HL-60/S4 (cell line): Measurements from ENCODE around the gene C10orf105.

Source experiments
- in situ Hi-C: fragments of 300-500 bp; cut with MboI; formaldehyde crosslinking; loops from 2 replicates; pipeline ENCODE4 v1.14.3; 2022; ENCODE audit warnings: low sequenced_read_pairs

The C10orf105 gene

GRCh38 chr10:71681977-71682376 is 37.6 kb downstream of the C10orf105 start:
- in situ Hi-C loops, result no loop called here

GRCh38 chr10:71679425-71679824 is 40.2 kb downstream of the C10orf105 start:
- in situ Hi-C loops, result no loop called here

DNA sequence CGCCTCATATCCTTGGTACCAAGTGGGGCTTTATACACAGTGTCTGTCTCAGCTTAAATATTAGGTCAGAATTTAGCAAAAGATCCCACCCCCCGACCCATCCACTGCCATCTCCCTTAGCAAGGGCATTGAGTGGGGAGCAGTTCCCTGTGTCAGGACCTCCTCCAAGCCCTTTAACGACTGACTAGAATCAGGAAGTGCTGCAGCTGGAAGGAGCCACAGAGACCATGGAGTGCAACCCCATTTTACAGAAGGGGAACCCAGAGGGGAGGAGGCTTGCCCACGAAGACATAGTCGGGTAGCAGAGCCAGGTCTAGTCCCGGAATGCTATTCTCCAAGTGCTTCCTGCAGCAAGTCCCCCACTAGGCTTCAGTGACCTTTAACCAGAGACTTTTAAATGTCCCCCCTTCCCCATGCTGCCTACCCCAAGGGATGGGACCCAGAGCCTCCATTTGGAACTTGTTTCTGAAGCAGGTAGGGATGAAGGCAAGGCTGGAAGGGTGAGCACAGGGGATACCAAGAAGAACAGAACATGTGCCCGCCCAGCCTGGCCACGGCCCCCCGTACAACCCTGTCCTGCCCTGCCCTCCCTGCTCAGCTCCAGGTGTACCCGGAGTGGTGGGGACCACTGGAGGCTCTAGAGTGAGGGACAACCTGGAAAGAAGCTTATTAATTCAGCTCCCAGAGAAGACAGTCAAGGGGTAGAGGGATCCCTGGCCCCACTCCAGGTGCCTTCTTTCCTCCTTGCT is 41.3 kb downstream of the C10orf105 start:
- in situ Hi-C loops, result no loop called here

DNA sequence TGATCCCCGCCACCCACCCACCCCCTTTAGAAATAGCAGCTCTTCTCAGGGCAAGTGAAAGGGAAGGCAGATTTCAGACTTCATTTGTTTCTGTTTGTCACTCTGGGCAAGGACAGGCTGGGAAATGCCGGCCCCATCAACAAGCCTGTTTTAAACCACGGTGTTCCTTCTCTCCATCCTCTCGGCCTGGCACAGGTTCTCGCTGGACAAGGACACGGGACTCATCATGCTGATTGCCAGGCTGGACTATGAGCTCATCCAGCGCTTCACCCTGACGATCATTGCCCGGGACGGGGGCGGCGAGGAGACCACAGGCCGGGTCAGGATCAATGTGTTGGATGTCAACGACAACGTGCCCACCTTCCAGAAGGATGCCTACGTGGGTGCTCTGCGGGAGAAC is 42.3 kb downstream of the C10orf105 start:
- in situ Hi-C loops, result no loop called here

DNA sequence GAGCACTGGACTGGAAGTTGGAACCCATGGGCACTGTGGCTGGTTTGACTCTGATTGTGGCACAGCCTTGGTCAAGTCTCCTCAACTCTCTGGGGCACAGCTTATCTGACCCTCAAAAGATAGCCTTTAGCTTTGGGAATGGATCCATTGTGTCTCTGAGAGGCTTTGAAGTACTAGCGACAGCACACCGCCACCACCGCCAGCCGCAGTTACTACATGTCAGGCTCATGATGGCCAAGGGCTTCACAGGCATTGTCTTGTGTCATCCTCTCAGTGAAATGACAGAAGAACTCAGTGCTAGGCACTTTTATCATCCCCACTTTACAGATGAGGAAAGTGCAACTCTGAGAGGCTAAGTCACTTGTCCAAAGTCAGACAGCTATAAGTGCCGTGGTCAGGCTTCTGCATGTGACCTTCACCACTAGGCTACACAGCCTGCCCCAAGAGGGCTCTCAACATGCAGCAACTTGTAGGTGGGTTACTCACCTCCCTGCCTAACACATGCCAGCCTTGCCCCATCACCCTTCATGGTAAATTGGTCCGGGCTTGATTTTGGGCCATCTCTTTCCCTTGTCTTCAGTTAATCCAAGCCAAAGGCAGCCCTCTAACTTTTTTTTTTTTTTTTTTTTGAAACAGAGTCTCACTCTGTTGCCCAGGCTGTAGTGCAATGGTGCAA is 44.1 kb downstream of the C10orf105 start:
- in situ Hi-C loops, result no loop called here

- in situ Hi-C loops, result no loop called here
Observed at GRCh38 chr10:71671994-71672946, 47.3 kb downstream of the C10orf105 start.

- in situ Hi-C loops, result no loop called here
Observed at GRCh38 chr10:71667387-71667752, 52.2 kb downstream of the C10orf105 start.

DNA sequence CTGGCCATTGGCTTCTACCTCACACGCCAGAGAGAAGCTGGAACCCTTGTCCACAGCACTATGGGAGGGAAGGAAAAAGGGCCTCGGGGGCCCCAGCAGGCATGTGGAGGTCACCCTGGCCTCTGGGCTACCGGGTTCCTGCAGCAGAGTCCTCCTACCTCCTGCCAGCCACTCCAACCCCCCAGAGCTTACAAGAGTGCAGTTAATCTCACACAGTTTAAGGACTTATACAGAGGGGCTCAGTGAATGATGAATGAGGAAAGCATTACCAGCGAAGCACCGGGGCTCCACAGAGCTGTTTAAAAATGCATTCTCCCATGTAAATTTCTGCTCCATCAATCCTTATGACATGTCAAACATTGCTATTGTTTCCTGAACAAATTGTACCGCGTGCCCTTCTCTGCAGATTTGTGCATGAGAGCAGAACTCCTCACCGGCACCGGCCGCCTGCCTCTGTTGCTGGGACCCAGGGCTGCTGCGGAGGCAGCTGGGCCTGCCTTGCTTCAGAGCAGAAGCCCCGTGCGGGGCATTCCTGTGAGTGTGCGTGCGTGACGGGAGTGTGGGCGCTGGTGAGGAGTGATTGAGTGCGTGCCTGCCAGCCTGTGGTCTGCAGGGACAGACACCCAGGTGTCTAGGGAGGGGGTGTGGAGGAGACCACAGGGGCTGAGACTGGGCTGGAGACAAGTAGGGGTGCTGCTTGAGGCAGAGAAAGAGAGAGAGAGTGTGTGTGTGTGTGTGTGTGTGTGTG is 52.8 kb downstream of the C10orf105 start:
- in situ Hi-C loops, result no loop called here

DNA sequence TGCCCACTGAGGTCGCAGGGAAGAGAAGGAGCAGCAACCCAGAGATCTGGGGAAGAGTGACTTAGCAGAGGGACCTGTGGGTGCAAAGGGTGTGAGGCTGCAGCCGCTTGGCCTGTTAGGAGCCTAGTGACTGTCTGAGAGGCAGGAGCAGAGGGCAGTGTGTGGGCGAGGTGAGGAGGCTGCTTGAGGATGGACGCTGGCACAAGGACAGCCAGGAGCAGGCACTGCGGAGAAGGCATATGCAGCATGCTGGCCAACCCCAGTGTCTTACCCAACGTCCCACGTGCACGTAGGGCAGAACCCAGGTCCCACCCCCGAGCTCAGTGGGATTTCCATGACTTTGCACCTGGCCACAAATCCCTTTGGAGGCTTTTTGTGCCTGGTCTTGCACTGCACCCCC is 54.1 kb downstream of the C10orf105 start:
- in situ Hi-C loops, result no loop called here

- in situ Hi-C loops, result no loop called here
Observed at GRCh38 chr10:71664585-71664984, 55.0 kb downstream of the C10orf105 start.

- in situ Hi-C loops, result no loop called here
Observed at GRCh38 chr10:71663311-71663710, 56.3 kb downstream of the C10orf105 start.

GRCh38 chr10:71661779-71662336 is 57.7 kb downstream of the C10orf105 start:
- in situ Hi-C loops, result no loop called here
